HFFc6 (cell line): ENCODE measurements around the gene ATF5. TPM values are rescaled to one million over a fixed set of nuclear protein-coding genes. Genes with fewer than 3 reads are reported as not detected.

Experiments used
- DNase-seq: peaks from one replicate; pipeline ENCODE4 v3.0.0-alpha.2; 2018
- H3K27ac Mint-ChIP-seq: 2 replicates; pipeline ENCODE4 v1.8.0; 2020; ENCODE audit warnings: mild to moderate bottlenecking, mixed read lengths
- H3K27me3 Mint-ChIP-seq: 2 replicates; pipeline ENCODE4 v1.8.0; 2021; ENCODE audit warnings: mild to moderate bottlenecking, moderate library complexity, mixed read lengths; ENCODE audit not compliant: insufficient read depth
- H3K36me3 Mint-ChIP-seq: 2 replicates; pipeline ENCODE4 v1.8.0; 2021; ENCODE audit warnings: low read depth, mixed read lengths
- H3K4me1 Mint-ChIP-seq: 2 replicates; pipeline ENCODE4 v1.8.0; 2020; ENCODE audit warnings: low read depth, mixed read lengths
- H3K4me3 Mint-ChIP-seq: 2 replicates; pipeline ENCODE4 v1.8.0; 2020; ENCODE audit warnings: mild to moderate bottlenecking, moderate library complexity, mixed read lengths
- H3K9me3 Mint-ChIP-seq: 2 replicates; pipeline ENCODE4 v1.8.0; 2020; ENCODE audit warnings: mild to moderate bottlenecking, mixed read lengths
- total RNA-seq, 6 experiments: library from RNA; stranded (reverse); fragmentation: NEBNext Ultra II Directional; extraction: Animal tissue kit (Norgen Biotek cat#: 25700); gene quantifications; 2 replicates in 1 of 6; 3 replicates in 5 of 6; pipeline ENCODE4 v1.2.3, GENCODE V29; 2021
- TF ChIP-seq, protein P1 (sequence below): fragments of 200-600 bp; sonication (generic); IDR thresholded peaks from 2 replicates; pipeline ENCODE4 v1.5.0; 2021; ENCODE audit warnings: antibody characterized with exemption, mild to moderate bottlenecking

Gene ATF5
- total RNA-seq, 6 experiments from 2014 or later: 38.2 to 44.4 (median 41.2) TPM

- H3K4me3 Mint-ChIP-seq: peak overlapping the region; percentile 95
- H3K36me3 Mint-ChIP-seq: peaks cover 51% of the 10 kb centered on the region
- peaks cover 8% of the 10 kb centered on the region; the same call in 1 of the 2 replicates for H3K9me3 Mint-ChIP-seq
- TF ChIP-seq, protein P1, sequence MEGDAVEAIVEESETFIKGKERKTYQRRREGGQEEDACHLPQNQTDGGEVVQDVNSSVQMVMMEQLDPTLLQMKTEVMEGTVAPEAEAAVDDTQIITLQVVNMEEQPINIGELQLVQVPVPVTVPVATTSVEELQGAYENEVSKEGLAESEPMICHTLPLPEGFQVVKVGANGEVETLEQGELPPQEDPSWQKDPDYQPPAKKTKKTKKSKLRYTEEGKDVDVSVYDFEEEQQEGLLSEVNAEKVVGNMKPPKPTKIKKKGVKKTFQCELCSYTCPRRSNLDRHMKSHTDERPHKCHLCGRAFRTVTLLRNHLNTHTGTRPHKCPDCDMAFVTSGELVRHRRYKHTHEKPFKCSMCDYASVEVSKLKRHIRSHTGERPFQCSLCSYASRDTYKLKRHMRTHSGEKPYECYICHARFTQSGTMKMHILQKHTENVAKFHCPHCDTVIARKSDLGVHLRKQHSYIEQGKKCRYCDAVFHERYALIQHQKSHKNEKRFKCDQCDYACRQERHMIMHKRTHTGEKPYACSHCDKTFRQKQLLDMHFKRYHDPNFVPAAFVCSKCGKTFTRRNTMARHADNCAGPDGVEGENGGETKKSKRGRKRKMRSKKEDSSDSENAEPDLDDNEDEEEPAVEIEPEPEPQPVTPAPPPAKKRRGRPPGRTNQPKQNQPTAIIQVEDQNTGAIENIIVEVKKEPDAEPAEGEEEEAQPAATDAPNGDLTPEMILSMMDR: no peak
- no peak for DNase-seq
- peak overlapping the region; percentile 64 for H3K27ac Mint-ChIP-seq
- H3K27me3 Mint-ChIP-seq: peaks cover 11% of the 10 kb centered on the region; the same call in 1 of the 2 replicates
- peaks cover 27% of the 10 kb centered on the region for H3K4me1 Mint-ChIP-seq
Observed at GRCh38 chr19:49927526-49928264, 1.3 kb upstream of the ATF5 start.

DNA sequence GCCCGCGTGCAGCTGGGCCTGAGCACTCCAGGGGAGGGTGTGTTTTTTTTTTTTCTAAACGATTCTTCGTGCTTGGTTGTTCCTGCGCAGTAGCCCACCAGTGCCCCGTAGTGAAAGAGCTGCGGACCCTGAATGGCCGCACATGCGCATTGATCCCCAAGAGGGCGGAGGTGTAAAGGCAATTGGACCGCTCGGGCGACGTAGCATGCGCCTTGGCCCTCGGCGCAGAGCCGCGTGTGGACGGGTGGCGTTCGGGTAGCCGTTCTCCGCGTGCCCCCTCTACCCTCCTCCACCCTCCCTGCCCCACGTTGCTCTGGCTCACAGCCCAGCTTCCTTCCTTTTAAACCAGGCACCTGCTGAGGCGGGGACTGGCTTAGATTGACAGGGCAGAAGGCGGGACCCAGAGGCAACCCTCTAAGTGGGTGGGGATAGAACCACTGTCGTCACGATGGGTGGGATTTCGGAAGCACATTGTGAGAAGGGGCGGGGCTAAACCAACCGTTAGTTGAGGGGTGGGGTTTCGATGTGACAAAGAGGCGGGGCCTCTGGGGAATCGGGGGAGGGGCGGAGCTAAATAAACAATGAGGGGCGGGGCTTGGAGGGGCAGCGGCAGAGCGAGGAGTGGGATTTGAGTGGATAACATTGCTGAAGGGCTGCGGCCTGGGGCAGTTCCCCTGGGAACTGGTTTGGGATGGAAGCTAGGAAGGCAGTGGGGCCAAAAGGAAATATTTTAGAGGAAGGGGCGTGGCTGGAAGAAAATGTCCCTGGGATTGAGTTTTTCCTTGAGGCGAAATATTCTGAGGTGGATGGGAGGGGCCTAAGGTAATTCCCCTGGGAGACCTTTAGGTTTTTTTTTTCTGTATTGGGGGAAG is 842 bp downstream of the ATF5 start:
- TF ChIP-seq, protein P1: peak; percentile 26; the same call in 1 of the 2 replicates
- Mint-ChIP-seq H3K27me3 (peaks cover 13% of the 10 kb centered on the region), H3K9me3 (peaks cover 8% of the 10 kb centered on the region; the same call in 1 of the 2 replicates), H3K36me3 (peaks cover 59% of the 10 kb centered on the region), H3K4me3 (peak overlapping the region; percentile 95), H3K27ac (peak overlapping the region; percentile 94), H3K4me1 (peaks cover 23% of the 10 kb centered on the region)
- peak; percentile 95 for DNase-seq

- Mint-ChIP-seq H3K36me3 (peaks cover 54% of the 10 kb centered on the region), H3K9me3 (peaks cover 8% of the 10 kb centered on the region; the same call in 1 of the 2 replicates)
- no peak for DNase-seq
Observed at GRCh38 chr19:49930483-49931011, 1.5 kb downstream of the ATF5 start.

DNA sequence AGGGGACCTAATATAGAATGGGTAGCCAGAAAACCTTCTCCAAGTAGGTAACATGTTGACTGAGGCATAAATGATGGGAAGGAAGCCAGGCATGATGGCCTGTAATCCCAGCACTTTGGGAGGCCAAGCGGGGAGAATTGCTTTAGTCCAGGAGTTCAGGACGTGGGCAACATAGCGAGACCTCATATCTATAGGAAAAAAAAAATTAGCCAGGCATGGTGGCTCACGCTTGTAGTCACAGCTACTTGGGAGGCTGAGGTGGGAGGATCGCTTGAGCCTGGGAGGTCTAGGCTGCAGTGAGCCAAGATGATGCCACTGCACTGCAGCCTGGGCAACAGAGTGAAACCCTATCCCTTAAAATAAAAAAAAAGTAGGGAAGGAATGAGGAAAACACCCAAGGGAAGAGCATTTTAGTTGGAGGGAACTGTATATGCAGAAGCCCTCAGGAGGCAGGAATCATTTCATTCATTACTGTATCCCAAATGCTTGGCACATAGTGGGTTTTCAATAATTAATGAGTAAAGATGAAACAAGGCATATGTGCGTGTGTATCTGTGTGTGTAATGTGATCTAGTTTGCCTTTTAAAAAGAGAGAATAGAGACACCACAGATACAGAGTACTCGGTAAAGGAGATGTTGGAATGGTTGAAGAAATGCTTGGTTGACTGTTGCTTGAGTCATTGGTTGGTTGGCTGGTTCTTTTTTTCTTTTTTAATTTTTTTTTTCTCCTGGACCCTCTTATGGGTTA is 2.5 kb downstream of the ATF5 start:
- Mint-ChIP-seq H3K4me3 (no peak overlapping the region), H3K27me3 (peaks cover 13% of the 10 kb centered on the region), H3K4me1 (peaks cover 18% of the 10 kb centered on the region), H3K9me3 (peaks cover 8% of the 10 kb centered on the region; the same call in 1 of the 2 replicates), H3K36me3 (peaks cover 52% of the 10 kb centered on the region), H3K27ac (no peak overlapping the region)
- no peak for DNase-seq
- TF ChIP-seq, protein P1: no peak

More at GRCh38 chr19:49930483-49931011, 1.5 kb downstream of the ATF5 start:
- Mint-ChIP-seq H3K4me1 (peaks cover 19% of the 10 kb centered on the region), H3K27ac (peak overlapping the region; percentile 94; the same call in 1 of the 2 replicates), H3K4me3 (peak overlapping the region; percentile 95), H3K27me3 (peaks cover 13% of the 10 kb centered on the region)
- TF ChIP-seq, protein P1: no peak

DNA sequence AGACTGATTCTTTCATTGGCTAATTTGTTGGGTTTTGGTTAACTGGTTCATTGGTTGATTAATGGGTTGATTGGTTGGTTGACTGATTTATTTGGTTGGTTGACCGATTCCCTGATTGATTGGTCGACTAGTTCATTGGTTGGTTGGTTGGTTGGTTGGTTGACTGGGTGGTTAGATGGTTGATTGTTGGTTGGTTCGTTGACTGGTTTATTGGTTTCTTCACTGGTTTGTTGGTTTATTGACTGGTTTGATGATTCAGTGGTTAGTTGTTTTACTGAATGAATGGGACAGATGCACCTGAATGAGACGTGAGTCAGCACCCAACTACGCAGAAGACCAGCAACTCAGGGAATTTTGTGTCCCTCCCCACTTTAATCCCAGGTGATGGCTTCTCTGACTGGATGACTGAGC is 3.0 kb downstream of the ATF5 start:
- Mint-ChIP-seq H3K4me3 (no peak overlapping the region), H3K4me1 (peaks cover 18% of the 10 kb centered on the region), H3K36me3 (peaks cover 48% of the 10 kb centered on the region), H3K27me3 (peaks cover 13% of the 10 kb centered on the region), H3K27ac (no peak overlapping the region), H3K9me3 (peaks cover 8% of the 10 kb centered on the region; the same call in 1 of the 2 replicates)
- no peak for DNase-seq
- TF ChIP-seq, protein P1: no peak
